Gastroesophageal sphincter (tissue), 4 donors: ENCODE measurements around the gene LRRC1. TPM values are rescaled to one million over a fixed set of nuclear protein-coding genes. Genes with fewer than 3 reads are reported as not detected.
"Not testable (repeated sequence)": the region's sequence is repeated elsewhere in the genome, so short reads cannot be mapped to it uniquely, and the experiment has no call there.

Source experiments
- ATAC-seq: fragments of 150-250 bp; one replicate; pipeline ENCODE4 v1.9.1; 2016; ENCODE audit warnings: mild to moderate bottlenecking, moderate library complexity
- H3K27ac ChIP-seq, 4 donors: fragments of 200-600 bp; sonication (generic) in 3 of 4; 1 replicate in 3 of 4; 2 replicates in 1 of 4; pipeline ENCODE4 v1.5.1; 2016 to 2019
- H3K27me3 ChIP-seq: fragments of 200-600 bp; sonication (generic); one replicate; pipeline ENCODE4 v1.5.1; 2019
- H3K36me3 ChIP-seq, 2 donors: fragments of 200-600 bp; sonication (generic); one replicate each; pipeline ENCODE4 v1.5.1; 2019; ENCODE audit warnings: control low read depth in 1 of 2
- H3K4me1 ChIP-seq, 3 donors: fragments of 200-600 bp; sonication (generic); 1 replicate in 2 of 3; 2 replicates in 1 of 3; pipeline ENCODE4 v1.5.1; 2016 to 2019; ENCODE audit warnings: control low read depth in 2 of 3
- H3K4me3 ChIP-seq, 2 donors: fragments of 200-600 bp; sonication (generic); one replicate each; pipeline ENCODE4 v1.5.1; 2019; ENCODE audit warnings: mild to moderate bottlenecking in 1 of 2, moderate library complexity in 1 of 2
- H3K9me3 ChIP-seq, 3 donors: fragments of 200-600 bp; sonication (generic); one replicate each; pipeline ENCODE4 v1.5.1; 2017 to 2019; ENCODE audit warnings: control low read depth in 2 of 3
- EP300 ChIP-seq: sonication (generic); formaldehyde crosslinking; IDR thresholded peaks from one replicate; pipeline ENCODE4 v1.6.1; 2017; ENCODE audit warnings: antibody characterized with exemption, mild to moderate bottlenecking
- POLR2A ChIP-seq, 2 donors: fragments of 450-650 bp; IDR thresholded peaks; one replicate each; pipeline ENCODE4 v1.6.1; 2017; ENCODE audit warnings: antibody characterized with exemption in 2 of 2, mild to moderate bottlenecking in 2 of 2, moderate library complexity in 1 of 2
- POLR2AphosphoS5 ChIP-seq: sonication (generic); formaldehyde crosslinking; IDR thresholded peaks from one replicate; pipeline ENCODE4 v1.6.1; 2017; ENCODE audit warnings: antibody characterized with exemption
- WGBS, 2 donors: methylation state at CpG; one replicate each; pipeline ENCODE4 v1.1.5; 2018; ENCODE audit warnings: low coverage in 1 of 2; 5-methylcytosine and 5-hydroxymethylcytosine counted together
- total RNA-seq, 4 donors: library from RNA; depleted of rRNA; stranded (reverse); fragments of >200 nt; gene quantifications; one replicate each; pipeline ENCODE4 v1.1.0, GENCODE V29; 2016
- TF ChIP-seq, protein P1 (sequence below), 4 experiments: fragments of 200-600 bp in 2 of 4; fragments of 450-650 bp in 2 of 4; sonication (generic) in 1 of 4; IDR thresholded peaks; one replicate each; pipeline ENCODE4 v1.5.1; 2017 to 2019; ENCODE audit warnings: antibody characterized with exemption in 4 of 4, mild to moderate bottlenecking in 2 of 4, moderate library complexity in 2 of 4

The LRRC1 gene
- total RNA-seq, 4 donors from 2014 or later, result 12.4 to 28.3 (median 15.5) TPM

DNA sequence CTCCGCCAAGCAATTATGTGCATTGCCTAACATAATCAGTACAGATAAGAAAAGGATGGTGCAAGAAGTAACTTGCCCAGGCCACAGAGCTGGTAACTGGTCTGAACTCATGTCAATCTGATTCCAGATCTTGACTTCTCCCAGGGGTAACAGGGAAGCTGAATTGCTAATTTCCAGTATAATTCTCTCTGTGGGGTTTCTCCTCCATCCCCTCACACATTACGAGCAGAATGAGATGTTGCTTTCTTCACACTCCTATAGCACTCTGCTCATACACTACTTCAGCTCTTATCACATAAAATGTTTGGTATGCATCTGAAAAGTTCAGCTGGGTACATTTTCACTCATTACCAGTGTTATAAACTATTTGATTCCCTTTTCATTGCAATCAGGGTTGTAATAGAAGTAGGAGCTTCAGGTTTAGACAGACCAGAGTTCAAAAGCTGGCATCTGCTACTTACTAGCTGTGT, 24.0 kb upstream of the LRRC1 start:
- Histone ChIP-seq H3K4me3 (no peak overlapping the region), H3K9me3 (peaks cover 0 to 7% (median 0%) of the 10 kb centered on the region in 3 donors), H3K4me1 (no peaks in the 10 kb centered on the region), H3K36me3 (no peaks in the 10 kb centered on the region), H3K27ac (no peak overlapping the region), H3K27me3 (no peaks in the 10 kb centered on the region)
- ATAC-seq, result no peak
- whole genome bisulfite sequencing, 2 donors, result 85 to 92% methylated on average over 2 of the region's 2 CpGs
- TF ChIP-seq EP300 (no peak), POLR2A (IDR thresholded peaks at IDR 0.05) (no peak), POLR2AphosphoS5 (no peak)
- TF ChIP-seq, protein P1, sequence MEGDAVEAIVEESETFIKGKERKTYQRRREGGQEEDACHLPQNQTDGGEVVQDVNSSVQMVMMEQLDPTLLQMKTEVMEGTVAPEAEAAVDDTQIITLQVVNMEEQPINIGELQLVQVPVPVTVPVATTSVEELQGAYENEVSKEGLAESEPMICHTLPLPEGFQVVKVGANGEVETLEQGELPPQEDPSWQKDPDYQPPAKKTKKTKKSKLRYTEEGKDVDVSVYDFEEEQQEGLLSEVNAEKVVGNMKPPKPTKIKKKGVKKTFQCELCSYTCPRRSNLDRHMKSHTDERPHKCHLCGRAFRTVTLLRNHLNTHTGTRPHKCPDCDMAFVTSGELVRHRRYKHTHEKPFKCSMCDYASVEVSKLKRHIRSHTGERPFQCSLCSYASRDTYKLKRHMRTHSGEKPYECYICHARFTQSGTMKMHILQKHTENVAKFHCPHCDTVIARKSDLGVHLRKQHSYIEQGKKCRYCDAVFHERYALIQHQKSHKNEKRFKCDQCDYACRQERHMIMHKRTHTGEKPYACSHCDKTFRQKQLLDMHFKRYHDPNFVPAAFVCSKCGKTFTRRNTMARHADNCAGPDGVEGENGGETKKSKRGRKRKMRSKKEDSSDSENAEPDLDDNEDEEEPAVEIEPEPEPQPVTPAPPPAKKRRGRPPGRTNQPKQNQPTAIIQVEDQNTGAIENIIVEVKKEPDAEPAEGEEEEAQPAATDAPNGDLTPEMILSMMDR (IDR thresholded peaks at IDR 0.05), result no peak

- Histone ChIP-seq H3K27ac (no peak overlapping the region), H3K36me3 (no peaks in the 10 kb centered on the region), H3K9me3 (peaks cover 0 to 7% (median 0%) of the 10 kb centered on the region in 3 donors), H3K27me3 (no peaks in the 10 kb centered on the region), H3K4me3 (no peak overlapping the region), H3K4me1 (no peaks in the 10 kb centered on the region)
- ATAC-seq, result no peak
- TF ChIP-seq, protein P1 (IDR thresholded peaks at IDR 0.05), result no peak
- WGBS, 2 donors, result 79 to 90% methylated on average over 2 of the region's 2 CpGs
Observed at GRCh38 chr6:53771785-53772624, 22.8 kb upstream of the LRRC1 start.

DNA sequence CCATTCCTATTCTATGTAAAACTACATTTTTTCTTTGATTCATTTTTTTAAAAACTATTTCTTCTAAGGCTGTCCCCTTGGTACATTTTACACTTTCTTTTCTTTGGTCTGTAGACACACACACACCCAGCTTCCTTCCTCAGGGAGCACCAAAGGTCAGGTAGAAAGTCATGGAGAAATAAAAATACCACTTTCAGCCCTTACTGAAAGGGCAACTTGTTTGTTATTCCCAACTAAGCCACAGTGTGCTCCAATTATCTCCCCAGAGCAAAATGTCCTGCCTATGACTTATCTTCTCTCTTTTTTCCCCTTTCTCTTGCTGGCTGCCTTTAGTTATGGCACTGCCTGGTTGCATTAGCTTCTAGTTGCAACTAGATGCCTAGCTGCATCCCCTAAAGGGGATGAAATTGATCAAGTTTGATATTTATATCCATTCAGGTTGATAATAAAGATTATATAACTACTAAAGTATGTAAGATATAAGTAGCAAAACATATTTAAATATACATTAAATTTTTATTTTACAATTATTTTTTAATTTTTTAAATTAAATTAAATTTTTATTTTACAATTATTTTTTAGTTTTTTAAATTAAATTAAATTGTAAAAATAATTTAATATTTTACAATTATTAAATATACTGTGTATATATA, 21.6 kb upstream of the LRRC1 start:
- ATAC-seq, result no peak
- Histone ChIP-seq H3K4me3 (no peak overlapping the region), H3K27me3 (no peaks in the 10 kb centered on the region), H3K36me3 (no peaks in the 10 kb centered on the region), H3K9me3 (peaks cover 0 to 7% (median 0%) of the 10 kb centered on the region in 3 donors), H3K27ac (no peak overlapping the region), H3K4me1 (no peaks in the 10 kb centered on the region)
- no peak for TF ChIP-seq POLR2A (IDR thresholded peaks at IDR 0.05)

GRCh38 chr6:53776152-53776551, 18.7 kb upstream of the LRRC1 start:
- H3K4me1 ChIP-seq, H3K36me3 ChIP-seq, H3K27me3 ChIP-seq, H3K4me3 ChIP-seq, ATAC-seq, H3K27ac ChIP-seq: not testable (repeated sequence)
- WGBS, 2 donors, result 80 to 94% methylated on average over 1 to 2 of the region's 2 CpGs
- peaks cover 0 to 11% (median 0%) of the 10 kb centered on the region in 3 donors for H3K9me3 ChIP-seq

DNA sequence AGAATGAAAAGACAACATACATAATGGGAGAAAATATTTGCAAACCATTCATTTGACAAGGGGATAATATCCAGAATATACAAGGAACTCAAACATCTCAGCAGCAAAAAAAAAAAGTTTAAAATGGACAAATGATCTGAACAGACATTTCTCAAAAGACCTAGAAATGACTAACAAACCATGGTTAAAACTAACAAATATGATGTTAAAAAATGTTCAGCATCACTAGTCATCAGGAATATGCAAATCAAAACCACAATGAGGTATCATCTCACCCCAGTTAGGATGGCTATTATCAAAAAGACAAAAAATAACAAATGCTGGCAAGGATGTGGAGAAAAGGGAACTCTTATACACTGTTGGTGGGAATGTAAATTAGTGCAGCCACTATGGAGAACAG, 9.8 kb upstream of the LRRC1 start:
- peaks cover 0 to 16% (median 0%) of the 10 kb centered on the region in 3 donors for H3K9me3 ChIP-seq
- not testable (repeated sequence) for H3K36me3 ChIP-seq, ATAC-seq, H3K4me1 ChIP-seq, H3K4me3 ChIP-seq, H3K27ac ChIP-seq, H3K27me3 ChIP-seq

DNA sequence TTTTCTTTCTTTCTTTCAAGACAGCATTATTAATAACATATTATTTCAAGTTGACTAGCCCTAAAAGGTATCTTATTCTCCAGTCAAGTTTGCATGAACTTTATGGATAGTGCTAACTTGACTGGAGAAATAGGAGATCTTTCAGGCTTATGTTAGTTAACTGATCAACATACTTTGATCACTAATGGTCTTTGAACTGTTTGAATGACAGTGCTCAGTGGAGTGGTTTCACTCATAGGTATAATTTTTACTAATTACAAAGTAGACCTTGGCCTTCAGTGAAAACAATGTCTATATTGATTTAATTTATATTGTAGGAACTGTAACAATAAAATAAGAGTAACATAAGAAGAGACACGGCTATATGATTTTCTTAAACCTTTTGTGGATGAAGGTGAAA, 8.0 kb upstream of the LRRC1 start:
- 83 to 100% methylated on average over 1 of the region's 1 CpG for WGBS, 2 donors
- Histone ChIP-seq H3K9me3 (peaks cover 0 to 10% (median 0%) of the 10 kb centered on the region in 3 donors), H3K4me3 (no peak overlapping the region), H3K27ac (no peak overlapping the region), H3K27me3 (no peaks in the 10 kb centered on the region), H3K4me1 (no peaks in the 10 kb centered on the region), H3K36me3 (no peaks in the 10 kb centered on the region)
- TF ChIP-seq POLR2A (IDR thresholded peaks at IDR 0.05) (no peak), POLR2AphosphoS5 (no peak), EP300 (no peak)
- TF ChIP-seq, protein P1 (IDR thresholded peaks at IDR 0.05), result no peak
- ATAC-seq, result no peak
